Measurements from ENCODE around the gene TEX22.

TEX22 gene

GRCh38 chr14:105398044-105398725 lies at the start of gene TEX22:
Gene TEX22, plus strand, starts transcription at chr14:105398538. Its CDS starts 803 bp downstream, at chr14:105399341.
- in situ Hi-C loops (cut with HindIII; ENCODE audit: low pct_ligation_motif_present, low sequenced_read_pairs) = no loop called here
- peak; percentile 52 for DNase-seq
- peak within 1 kb of the TSS; percentile 61 for H3K4me3 ChIP-seq (ENCODE audit: low read depth, low read length)
- H3K27ac ChIP-seq = peak within 1 kb of the TSS; percentile 84
- no peaks in the 10 kb centered on the region for H3K27me3 ChIP-seq (replicated peaks)
- no peaks in the 10 kb centered on the region for H3K36me3 ChIP-seq (replicated peaks)
- peak; percentile 18 for TF ChIP-seq CTCF (IDR thresholded peaks at IDR 0.05; ENCODE audit: low read depth, low read length, missing control alignments)

GRCh38 chr14:105348945-105349699 lies 49.2 kb upstream of the TEX22 start:
- TF ChIP-seq CTCF (IDR thresholded peaks at IDR 0.05; ENCODE audit: low read depth, low read length, missing control alignments) = no peak
- Histone ChIP-seq H3K4me3 (ENCODE audit: low read depth, low read length) (no peak overlapping the region), H3K36me3 (replicated peaks) (no peaks in the 10 kb centered on the region), H3K27me3 (replicated peaks) (no peaks in the 10 kb centered on the region), H3K27ac (no peak overlapping the region)
- in situ Hi-C loops (cut with HindIII; ENCODE audit: low pct_ligation_motif_present, low sequenced_read_pairs) = no loop called here
- no peak for DNase-seq

- TF ChIP-seq CTCF (IDR thresholded peaks at IDR 0.05; ENCODE audit: low read depth, low read length, missing control alignments) = no peak
- Histone ChIP-seq H3K27ac (no peak overlapping the region), H3K27me3 (replicated peaks) (no peaks in the 10 kb centered on the region), H3K36me3 (replicated peaks) (no peaks in the 10 kb centered on the region), H3K4me3 (ENCODE audit: low read depth, low read length) (no peak overlapping the region)
- no peak for DNase-seq
- in situ Hi-C loops (cut with HindIII; ENCODE audit: low pct_ligation_motif_present, low sequenced_read_pairs) = no loop called here
Measured at GRCh38 chr14:105349992-105350391, 48.3 kb upstream of the TEX22 start.

- in situ Hi-C loops (cut with HindIII; ENCODE audit: low pct_ligation_motif_present, low sequenced_read_pairs) = no loop called here
- no peak overlapping the region for H3K4me3 ChIP-seq (ENCODE audit: low read depth, low read length)
- no peaks in the 10 kb centered on the region for H3K36me3 ChIP-seq (replicated peaks)
- H3K27ac ChIP-seq = no peak overlapping the region
- TF ChIP-seq CTCF (IDR thresholded peaks at IDR 0.05; ENCODE audit: low read depth, low read length, missing control alignments) = no peak
- DNase-seq = no peak
- no peaks in the 10 kb centered on the region for H3K27me3 ChIP-seq (replicated peaks)
Measured at GRCh38 chr14:105350450-105351244, 47.7 kb upstream of the TEX22 start.

- H3K4me3 ChIP-seq (ENCODE audit: low read depth, low read length) = no peak overlapping the region
- in situ Hi-C loops (cut with HindIII; ENCODE audit: low pct_ligation_motif_present, low sequenced_read_pairs) = no loop called here
- no peak for DNase-seq
Measured at GRCh38 chr14:105351410-105351809, 46.9 kb upstream of the TEX22 start.

More at GRCh38 chr14:105351410-105351809, 46.9 kb upstream of the TEX22 start:
- Histone ChIP-seq H3K27me3 (replicated peaks) (no peaks in the 10 kb centered on the region), H3K27ac (no peak overlapping the region), H3K36me3 (replicated peaks) (no peaks in the 10 kb centered on the region)
- TF ChIP-seq CTCF (IDR thresholded peaks at IDR 0.05; ENCODE audit: low read depth, low read length, missing control alignments) = no peak

All from brain microvascular endothelial cell (primary cell).